ENCODE results near the gene VPS13D. TPM values are rescaled to one million over a fixed set of nuclear protein-coding genes. Genes with fewer than 3 reads are reported as not detected.

VPS13D gene
- total and polyA plus RNA-seq, 10 donors, result 10.1 to 108 (median 86.3) TPM

- no peak for DNase-seq
- 57 to 80% (median 70%) methylated on average over 6 of the region's 6 CpGs for WGBS, 5 donors
- Histone ChIP-seq H3K36me3 (peaks cover 0 to 88% (median 25%) of the 10 kb centered on the region in 6 donors), H3K27ac (no peak overlapping the region), H3K4me1 (peaks cover 22 to 77% (median 47%) of the 10 kb centered on the region in 6 donors), H3K27me3 (replicated peaks in 1 of 7) (no peaks in the 10 kb centered on the region), H3K4me3 (no peak overlapping the region), H3K9me3 (no peaks in the 10 kb centered on the region)
- TF ChIP-seq POLR2A (IDR thresholded peaks at IDR 0.05), result no peak
- TF ChIP-seq CTCF (IDR thresholded peaks at IDR 0.05 in 8 of 11, conservative IDR thresholded peaks at IDR 0.05 in 3 of 11), result no peak
- no peak for TF ChIP-seq POLR2AphosphoS5 (IDR thresholded peaks at IDR 0.05)
- intact Hi-C loops (cut with DNase I; ENCODE audit: low total_unique reads), result no loop called here
Measured at GRCh38 chr1:12341667-12342066, 111.8 kb downstream of the VPS13D start.

GRCh38 chr1:12342401-12343003, 112.7 kb downstream of the VPS13D start:
- peaks cover 22 to 80% (median 47%) of the 10 kb centered on the region in 6 donors for H3K4me1 ChIP-seq

GRCh38 chr1:12343823-12344487, 114.1 kb downstream of the VPS13D start:
- WGBS, 5 donors, result 41 to 50% (median 47%) methylated on average over 2 of the region's 2 CpGs
- Histone ChIP-seq H3K4me1 (peaks cover 22 to 79% (median 44%) of the 10 kb centered on the region in 6 donors), H3K27ac (peak overlapping the region; percentile 39 to 81 (median 72)), H3K4me3 (no peak overlapping the region), H3K9me3 (no peaks in the 10 kb centered on the region), H3K36me3 (peaks cover 0 to 88% (median 31%) of the 10 kb centered on the region in 6 donors), H3K27me3 (replicated peaks in 1 of 7) (no peaks in the 10 kb centered on the region)
- TF ChIP-seq POLR2AphosphoS5 (IDR thresholded peaks at IDR 0.05), result no peak
- TF ChIP-seq POLR2A (IDR thresholded peaks at IDR 0.05), result no peak
- no peak for TF ChIP-seq CTCF (IDR thresholded peaks at IDR 0.05 in 8 of 11, conservative IDR thresholded peaks at IDR 0.05 in 3 of 11)
- intact Hi-C loops (cut with DNase I; ENCODE audit: low total_unique reads), result no loop called here
- DNase-seq, result no peak

More at GRCh38 chr1:12342401-12343003, 112.7 kb downstream of the VPS13D start:
- no peak overlapping the region for H3K4me3 ChIP-seq
- no peaks in the 10 kb centered on the region for H3K9me3 ChIP-seq
- DNase-seq, result no peak
- H3K27ac ChIP-seq, result no peak overlapping the region
- WGBS, 5 donors, result 84 to 91% (median 86%) methylated on average over 8 of the region's 8 CpGs
- intact Hi-C loops (cut with DNase I; ENCODE audit: low total_unique reads), result no loop called here
- peaks cover 0 to 88% (median 28%) of the 10 kb centered on the region in 6 donors for H3K36me3 ChIP-seq
- no peak for TF ChIP-seq CTCF (IDR thresholded peaks at IDR 0.05 in 8 of 11, conservative IDR thresholded peaks at IDR 0.05 in 3 of 11)
- no peak for TF ChIP-seq POLR2A (IDR thresholded peaks at IDR 0.05)
- no peak for TF ChIP-seq POLR2AphosphoS5 (IDR thresholded peaks at IDR 0.05)
- no peaks in the 10 kb centered on the region for H3K27me3 ChIP-seq (replicated peaks in 1 of 7)
